ENCODE measurements around the gene IPO4. TPM values are rescaled to one million over a fixed set of nuclear protein-coding genes. Genes with fewer than 3 reads are reported as not detected.

The IPO4 gene
- total RNA-seq, 1 experiment from 2014 or later: 116 TPM

DNA sequence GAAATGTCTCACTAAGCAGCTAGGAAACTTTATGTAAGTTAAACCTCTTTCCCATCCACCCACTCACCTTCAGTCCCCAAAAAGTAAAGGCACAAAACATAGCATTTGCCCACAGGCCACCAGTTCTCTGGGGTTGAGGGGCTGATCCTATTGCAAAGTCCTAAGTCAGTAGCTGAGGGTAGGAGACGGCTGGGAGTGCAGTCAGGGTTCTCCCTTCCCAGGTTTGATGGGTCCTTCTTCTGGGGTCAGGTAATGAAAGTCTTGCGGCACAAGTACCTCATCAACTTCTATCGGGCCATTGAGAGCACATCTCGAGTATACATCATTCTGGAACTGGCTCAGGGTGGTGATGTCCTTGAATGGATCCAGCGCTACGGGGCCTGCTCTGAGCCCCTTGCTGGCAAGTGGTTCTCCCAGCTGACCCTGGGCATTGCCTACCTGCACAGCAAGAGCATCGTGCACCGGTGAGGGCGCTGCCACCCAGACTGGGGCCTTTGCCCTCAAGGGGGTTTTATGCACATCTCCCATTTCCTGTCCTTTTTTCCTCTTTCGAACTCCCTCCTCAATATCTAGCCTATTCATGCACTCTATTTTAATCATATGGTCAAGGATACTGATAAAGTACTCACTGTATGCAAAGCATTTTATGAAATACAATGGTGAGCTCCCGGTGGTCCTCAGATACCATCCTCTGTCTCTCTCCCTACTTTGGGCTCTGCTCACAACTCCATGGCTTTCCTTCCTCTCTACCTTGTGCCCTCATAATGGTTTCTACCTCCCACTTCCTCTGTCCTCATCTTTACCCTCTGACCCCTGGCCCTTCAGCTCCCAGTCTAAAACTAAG lies 17.9 kb upstream of the IPO4 start:
- Histone ChIP-seq H3K4ac (ENCODE audit: low read depth, low read length) (no peak overlapping the region), H3K79me1 (ENCODE audit: insufficient read depth, low read depth, low read length, poor library complexity, severe bottlenecking) (no peaks in the 10 kb centered on the region), H3T11ph (ENCODE audit: low read length) (no peak overlapping the region), H3K79me2 (ENCODE audit: insufficient read depth, low read length) (no peaks in the 10 kb centered on the region), H4K91ac (ENCODE audit: insufficient read length, low read depth, low read length) (no peak overlapping the region), H4K8ac (replicated peaks; ENCODE audit: insufficient read length, low read depth, low read length) (no peak overlapping the region), H2AFZ (ENCODE audit: low read length) (no peak overlapping the region), H4K20me1 (ENCODE audit: control insufficient read depth, insufficient read depth, insufficient read length) (no peaks in the 10 kb centered on the region), H2BK20ac (ENCODE audit: low read depth, low read length, poor library complexity, severe bottlenecking) (no peak overlapping the region), H2BK120ac (ENCODE audit: low read depth, low read length, poor library complexity, severe bottlenecking) (no peak overlapping the region), H3K27me3 (ENCODE audit: insufficient read depth, low read length) (no peaks in the 10 kb centered on the region), H3K23me2 (ENCODE audit: insufficient read length, low read depth, low read length, poor library complexity, severe bottlenecking) (no peaks in the 10 kb centered on the region), H3K4me1 (ENCODE audit: insufficient read depth, low read length) (peaks cover 5% of the 10 kb centered on the region; the same call in 1 of the 2 replicates), H3K14ac (ENCODE audit: insufficient read depth, low read length) (no peak overlapping the region), H3K18ac (ENCODE audit: insufficient read length, low read depth, low read length) (no peak overlapping the region), H3K9ac (ENCODE audit: extremely low read depth, insufficient read length, low read length) (no peak overlapping the region), H2BK15ac (ENCODE audit: low read depth, low read length) (no peak overlapping the region), H3K4me2 (ENCODE audit: insufficient read depth, insufficient read length, low read length) (no peak overlapping the region), H3K27ac (ENCODE audit: insufficient read length, low read depth, low read length) (no peak overlapping the region), H3K56ac (ENCODE audit: insufficient read length, low read depth, low read length) (no peak overlapping the region), H3K23ac (ENCODE audit: insufficient read length, low read depth, low read length) (no peak overlapping the region), H2AK5ac (ENCODE audit: insufficient read length, low read length) (no peak overlapping the region), H2BK5ac (ENCODE audit: insufficient read length, low read length) (no peak overlapping the region), H2BK12ac (ENCODE audit: insufficient read length, low read depth, low read length) (no peak overlapping the region), H4K5ac (ENCODE audit: insufficient read length, low read depth, low read length) (no peak overlapping the region), H3K9me3 (ENCODE audit: control insufficient read depth, low read depth, low read length) (peaks cover 3% of the 10 kb centered on the region)
- Mint-ChIP-seq H3K27ac (peak overlapping the region in 2 of 3 experiments; percentile 75 to 90; a peak in 3 of 7 replicates), H3K27me3 (ENCODE audit: low read depth) (no peaks in the 10 kb centered on the region), H3K4me3 (no peak overlapping the region), H3K4me1 (peaks cover 22 to 28% of the 10 kb centered on the region in 2 experiments), H3K9me3 (peaks cover 3 to 11% of the 10 kb centered on the region in 2 experiments), H3K36me3 (ENCODE audit: insufficient read depth in 1 of 3, low read depth in 3 of 3) (peaks cover 51 to 84% (median 76%) of the 10 kb centered on the region in 3 experiments)
- DNase-seq: no peak
- TF ChIP-seq, protein P1, sequence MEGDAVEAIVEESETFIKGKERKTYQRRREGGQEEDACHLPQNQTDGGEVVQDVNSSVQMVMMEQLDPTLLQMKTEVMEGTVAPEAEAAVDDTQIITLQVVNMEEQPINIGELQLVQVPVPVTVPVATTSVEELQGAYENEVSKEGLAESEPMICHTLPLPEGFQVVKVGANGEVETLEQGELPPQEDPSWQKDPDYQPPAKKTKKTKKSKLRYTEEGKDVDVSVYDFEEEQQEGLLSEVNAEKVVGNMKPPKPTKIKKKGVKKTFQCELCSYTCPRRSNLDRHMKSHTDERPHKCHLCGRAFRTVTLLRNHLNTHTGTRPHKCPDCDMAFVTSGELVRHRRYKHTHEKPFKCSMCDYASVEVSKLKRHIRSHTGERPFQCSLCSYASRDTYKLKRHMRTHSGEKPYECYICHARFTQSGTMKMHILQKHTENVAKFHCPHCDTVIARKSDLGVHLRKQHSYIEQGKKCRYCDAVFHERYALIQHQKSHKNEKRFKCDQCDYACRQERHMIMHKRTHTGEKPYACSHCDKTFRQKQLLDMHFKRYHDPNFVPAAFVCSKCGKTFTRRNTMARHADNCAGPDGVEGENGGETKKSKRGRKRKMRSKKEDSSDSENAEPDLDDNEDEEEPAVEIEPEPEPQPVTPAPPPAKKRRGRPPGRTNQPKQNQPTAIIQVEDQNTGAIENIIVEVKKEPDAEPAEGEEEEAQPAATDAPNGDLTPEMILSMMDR (conservative IDR thresholded peaks at IDR 0.05): no peak
- WGBS (ENCODE audit: extremely low coverage, insufficient read length, low lambda C conversion rate): no CpG with 5 or more reads among the region's 11 CpGs
